Measurements from ENCODE around the gene DLGAP1. TPM values are rescaled to one million over a fixed set of nuclear protein-coding genes. Genes with fewer than 3 reads are reported as not detected.
"Not testable (repeated sequence)": the region's sequence is repeated elsewhere in the genome, so short reads cannot be mapped to it uniquely, and the experiment has no call there.

The DLGAP1 gene
- total RNA-seq, 3 donors from 2014 or later: 0.96 to 17.6 (median 5.2) TPM

DNA sequence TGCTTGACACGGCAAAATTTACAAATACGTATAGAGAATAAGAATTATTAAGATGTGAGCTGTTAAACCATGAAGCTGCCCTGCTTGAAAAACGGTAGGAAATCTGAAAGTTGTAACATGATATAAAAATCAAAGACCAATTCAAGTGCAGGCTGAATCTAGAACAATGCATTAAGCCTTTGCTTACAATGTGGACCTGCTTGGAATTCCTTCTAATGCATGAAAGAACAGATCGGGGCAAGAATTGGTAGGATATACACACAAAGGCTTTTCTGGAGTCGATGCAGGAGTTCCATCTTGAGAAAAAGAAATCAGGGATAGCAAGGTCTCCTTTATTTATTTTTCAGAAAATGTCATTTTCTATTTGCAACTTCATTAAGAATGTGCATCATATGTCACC, 136.8 kb downstream of the DLGAP1 start:
- Histone ChIP-seq H3K27me3 (no peaks in the 10 kb centered on the region), H3K9me3 (peaks cover 0 to 5% of the 10 kb centered on the region in 2 donors), H3K27ac (no peak overlapping the region), H3K36me3 (no peaks in the 10 kb centered on the region), H3K4me1 (no peaks in the 10 kb centered on the region), H3K4me3 (no peak overlapping the region)
- no peak for TF ChIP-seq POLR2AphosphoS5 (IDR thresholded peaks at IDR 0.05)
- TF ChIP-seq, protein P1, sequence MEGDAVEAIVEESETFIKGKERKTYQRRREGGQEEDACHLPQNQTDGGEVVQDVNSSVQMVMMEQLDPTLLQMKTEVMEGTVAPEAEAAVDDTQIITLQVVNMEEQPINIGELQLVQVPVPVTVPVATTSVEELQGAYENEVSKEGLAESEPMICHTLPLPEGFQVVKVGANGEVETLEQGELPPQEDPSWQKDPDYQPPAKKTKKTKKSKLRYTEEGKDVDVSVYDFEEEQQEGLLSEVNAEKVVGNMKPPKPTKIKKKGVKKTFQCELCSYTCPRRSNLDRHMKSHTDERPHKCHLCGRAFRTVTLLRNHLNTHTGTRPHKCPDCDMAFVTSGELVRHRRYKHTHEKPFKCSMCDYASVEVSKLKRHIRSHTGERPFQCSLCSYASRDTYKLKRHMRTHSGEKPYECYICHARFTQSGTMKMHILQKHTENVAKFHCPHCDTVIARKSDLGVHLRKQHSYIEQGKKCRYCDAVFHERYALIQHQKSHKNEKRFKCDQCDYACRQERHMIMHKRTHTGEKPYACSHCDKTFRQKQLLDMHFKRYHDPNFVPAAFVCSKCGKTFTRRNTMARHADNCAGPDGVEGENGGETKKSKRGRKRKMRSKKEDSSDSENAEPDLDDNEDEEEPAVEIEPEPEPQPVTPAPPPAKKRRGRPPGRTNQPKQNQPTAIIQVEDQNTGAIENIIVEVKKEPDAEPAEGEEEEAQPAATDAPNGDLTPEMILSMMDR (IDR thresholded peaks at IDR 0.05): no peak
- no peak for TF ChIP-seq POLR2A (IDR thresholded peaks at IDR 0.05)
- intact Hi-C loops (cut with DNase I; ENCODE audit: low total_unique reads): no loop called here
- DNase-seq (ENCODE audit: low spot score in 2 of 2): no peak

DNA sequence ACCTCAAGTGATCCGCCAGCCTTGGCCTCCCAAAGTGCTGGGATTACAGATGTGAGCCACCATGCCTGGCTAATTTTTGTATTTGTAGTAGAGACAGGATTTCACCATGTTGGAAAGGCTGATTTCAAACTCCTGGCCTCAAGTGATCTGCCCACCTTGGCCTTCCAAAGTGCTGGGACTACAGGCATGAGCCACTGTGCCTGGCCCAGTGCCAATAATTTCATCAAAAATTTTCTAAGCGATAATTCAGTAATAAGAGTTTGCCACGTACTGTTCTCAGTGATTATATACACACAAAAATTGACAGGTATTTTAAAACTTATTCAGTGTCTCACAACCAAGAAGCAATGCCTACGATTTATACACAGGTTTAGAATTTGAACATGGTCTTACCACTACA, 143.2 kb downstream of the DLGAP1 start:
- intact Hi-C loops (cut with DNase I; ENCODE audit: low total_unique reads); H3K4me1 ChIP-seq; H3K27me3 ChIP-seq; DNase-seq (ENCODE audit: low spot score in 2 of 2); H3K27ac ChIP-seq; H3K9me3 ChIP-seq; H3K4me3 ChIP-seq; H3K36me3 ChIP-seq: not testable (repeated sequence)

DNA sequence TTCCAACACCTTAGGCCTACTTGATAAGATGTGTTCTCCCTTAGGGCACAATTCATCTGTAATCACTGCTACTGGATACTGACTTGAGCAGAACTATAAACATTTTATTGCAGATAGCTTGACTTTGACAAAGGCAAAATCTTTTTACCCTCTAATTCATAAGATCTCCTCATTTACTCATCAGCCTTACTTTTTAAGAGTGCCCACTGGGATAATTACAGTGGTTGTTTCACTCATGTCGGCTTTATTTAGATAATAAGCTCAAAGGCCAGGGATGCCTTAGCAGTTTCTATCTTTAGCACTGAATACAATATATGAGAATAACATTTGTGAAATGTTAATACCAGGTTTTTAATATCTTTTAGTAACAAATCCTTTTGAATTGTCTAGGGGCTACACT, 144.0 kb downstream of the DLGAP1 start:
- no peaks in the 10 kb centered on the region for H3K36me3 ChIP-seq
- no peak overlapping the region for H3K27ac ChIP-seq
- H3K4me3 ChIP-seq: no peak overlapping the region
- intact Hi-C loops (cut with DNase I; ENCODE audit: low total_unique reads): no loop called here
- DNase-seq (ENCODE audit: low spot score in 2 of 2): no peak
- H3K27me3 ChIP-seq: no peaks in the 10 kb centered on the region
- TF ChIP-seq POLR2A (IDR thresholded peaks at IDR 0.05): no peak
- no peaks in the 10 kb centered on the region for H3K4me1 ChIP-seq
- H3K9me3 ChIP-seq: no peaks in the 10 kb centered on the region

DNA sequence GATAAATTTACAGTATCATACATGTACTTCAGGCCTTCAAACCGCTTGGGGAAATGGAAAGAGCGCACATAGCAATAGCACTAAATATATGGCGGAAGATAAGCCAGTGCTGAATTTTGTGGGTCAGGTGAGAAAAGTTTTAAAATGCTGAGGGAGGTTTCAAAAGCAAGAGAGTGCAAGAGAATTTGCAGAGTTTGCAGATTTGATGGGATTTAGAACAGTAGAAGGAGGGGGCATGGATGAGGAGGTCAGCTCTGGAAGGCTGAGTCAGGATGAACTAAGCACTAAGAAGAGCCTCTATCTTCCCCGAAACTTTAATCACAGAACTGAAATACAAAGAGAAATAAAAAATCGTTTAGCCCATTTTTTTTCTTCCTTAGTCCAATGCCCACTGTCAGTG, 145.9 kb downstream of the DLGAP1 start:
- Histone ChIP-seq H3K27ac (no peak overlapping the region), H3K4me1 (no peaks in the 10 kb centered on the region), H3K27me3 (no peaks in the 10 kb centered on the region), H3K36me3 (no peaks in the 10 kb centered on the region), H3K9me3 (no peaks in the 10 kb centered on the region), H3K4me3 (no peak overlapping the region)
- intact Hi-C loops (cut with DNase I; ENCODE audit: low total_unique reads): no loop called here
- TF ChIP-seq, protein P1 (IDR thresholded peaks at IDR 0.05): no peak
- no peak for TF ChIP-seq POLR2AphosphoS5 (IDR thresholded peaks at IDR 0.05)
- TF ChIP-seq POLR2A (IDR thresholded peaks at IDR 0.05): no peak
- no peak for DNase-seq (ENCODE audit: low spot score in 2 of 2)

DNA sequence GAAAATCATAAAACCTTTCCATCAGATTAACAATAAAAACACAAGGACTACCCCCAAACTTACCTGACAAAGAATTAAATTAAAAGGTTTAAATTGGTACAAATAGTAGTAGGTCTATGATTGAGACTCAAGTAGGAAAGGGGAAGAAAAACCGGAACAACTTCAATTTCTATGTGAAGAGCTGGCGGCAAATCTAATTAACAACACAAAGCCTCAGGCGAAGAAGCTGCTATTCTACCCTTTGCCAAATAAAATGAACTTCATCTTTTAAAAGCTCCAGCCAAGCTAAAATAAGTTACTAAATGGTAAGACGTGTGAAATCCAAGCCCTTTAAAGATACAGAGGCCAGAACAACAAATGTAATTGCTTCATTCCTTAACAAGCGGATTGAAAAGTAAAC, 146.5 kb downstream of the DLGAP1 start:
- DNase-seq (ENCODE audit: low spot score in 2 of 2): no peak
- Histone ChIP-seq H3K4me1 (no peaks in the 10 kb centered on the region), H3K27me3 (no peaks in the 10 kb centered on the region), H3K27ac (no peak overlapping the region), H3K36me3 (no peaks in the 10 kb centered on the region), H3K9me3 (no peaks in the 10 kb centered on the region), H3K4me3 (no peak overlapping the region)
- intact Hi-C loops (cut with DNase I; ENCODE audit: low total_unique reads): no loop called here
- TF ChIP-seq, protein P1 (IDR thresholded peaks at IDR 0.05): no peak
- TF ChIP-seq POLR2AphosphoS5 (IDR thresholded peaks at IDR 0.05): no peak
- no peak for TF ChIP-seq POLR2A (IDR thresholded peaks at IDR 0.05)

DNA sequence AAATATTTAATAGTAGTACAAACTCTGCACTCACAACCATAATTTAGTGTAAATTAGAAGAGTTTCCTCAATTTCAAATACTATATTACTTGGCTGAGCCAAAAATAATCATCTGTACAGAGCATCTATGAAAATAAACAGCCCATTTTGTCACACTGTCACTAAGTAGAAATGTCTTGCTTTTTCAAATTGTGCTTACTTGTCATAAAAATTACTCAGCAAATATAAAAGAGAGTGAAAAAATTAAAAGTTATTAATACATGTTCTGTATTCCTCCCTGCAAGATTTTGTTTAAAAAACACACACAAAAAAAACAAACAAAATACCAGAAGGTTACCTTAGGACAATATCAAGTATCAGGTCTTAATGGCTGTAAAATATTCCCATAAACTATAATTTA, 155.7 kb downstream of the DLGAP1 start:
- Histone ChIP-seq H3K9me3 (no peaks in the 10 kb centered on the region), H3K27me3 (no peaks in the 10 kb centered on the region), H3K27ac (no peak overlapping the region), H3K4me3 (no peak overlapping the region), H3K36me3 (no peaks in the 10 kb centered on the region), H3K4me1 (no peaks in the 10 kb centered on the region)
- intact Hi-C loops (cut with DNase I; ENCODE audit: low total_unique reads): no loop called here
- TF ChIP-seq POLR2AphosphoS5 (IDR thresholded peaks at IDR 0.05) (no peak), POLR2A (IDR thresholded peaks at IDR 0.05) (no peak)
- TF ChIP-seq, protein P1 (IDR thresholded peaks at IDR 0.05): no peak
- no peak for DNase-seq (ENCODE audit: low spot score in 2 of 2)

Measured in breast epithelium (tissue), 4 donors.